Heart left ventricle (tissue), 16 donors: ENCODE data around the gene ZNG1B. TPM values are rescaled to one million over a fixed set of nuclear protein-coding genes. Genes with fewer than 3 reads are reported as not detected.
"Not testable (repeated sequence)": the region's sequence is repeated elsewhere in the genome, so short reads cannot be mapped to it uniquely, and the experiment has no call there.

ENCODE experiments used
- ATAC-seq, 4 donors: fragments of 200-7000 bp; cut with Tn5 transposase; one replicate each; pipeline ENCODE4 v1.9.1; 2020 to 2022; ENCODE audit warnings: moderate library complexity in 4 of 4, mild to moderate bottlenecking in 3 of 4, moderate number of reproducible peaks in 1 of 4
- DNase-seq, 5 donors: peaks; one replicate each; pipeline ENCODE4 v3.0.0-alpha.2; 2020
- H3K27ac ChIP-seq, 12 donors: fragments of 200-600 bp; sonication (generic) in 4 of 12; one replicate each; pipeline versions ENCODE4 v1.5.0 to v1.8.0; 2016 to 2022; ENCODE audit warnings: mild to moderate bottlenecking in 2 of 12
- H3K27me3 ChIP-seq, 9 donors: fragments of 200-600 bp; sonication (generic) in 2 of 9; one replicate each; pipeline versions ENCODE4 v1.5.1 to v1.8.0; 2016 to 2022; ENCODE audit warnings: mild to moderate bottlenecking in 3 of 9
- H3K36me3 ChIP-seq, 9 donors: fragments of 200-600 bp; sonication (generic) in 2 of 9; one replicate each; pipeline versions ENCODE4 v1.5.0 to v1.8.0; 2018 to 2022; ENCODE audit warnings: mild to moderate bottlenecking in 2 of 9
- H3K4me1 ChIP-seq, 12 donors: fragments of 200-600 bp; sonication (generic) in 4 of 12; one replicate each; pipeline versions ENCODE4 v1.5.0 to v1.8.0; 2016 to 2022; ENCODE audit warnings: mild to moderate bottlenecking in 3 of 12
- H3K4me3 ChIP-seq, 12 donors: fragments of 200-600 bp; sonication (generic) in 4 of 12; one replicate each; pipeline versions ENCODE4 v1.5.0 to v1.8.0; 2017 to 2022; ENCODE audit warnings: mild to moderate bottlenecking in 9 of 12, moderate library complexity in 4 of 12
- H3K9me3 ChIP-seq, 12 donors: fragments of 200-600 bp; sonication (generic) in 4 of 12; one replicate each; pipeline versions ENCODE4 v1.5.0 to v1.8.0; 2016 to 2022; ENCODE audit warnings: mild to moderate bottlenecking in 1 of 12
- WGBS, 4 donors: extraction: QIAGEN DNeasy Blood & Tissue Kit in 2 of 4; methylation state at CpG; one replicate each; pipeline versions ENCODE4 v1.1.5 to v1.1.7; 2013 to 2018; 5-methylcytosine and 5-hydroxymethylcytosine counted together
- intact Hi-C, 10 donors: fragments of 100-400 bp; cut with DNase I; formaldehyde crosslinking; loops; one replicate each; pipeline versions ENCODE4 v1.11.1 to v1.14.2; 2022
- polyA plus RNA-seq, 2 donors: library from polyadenylated mRNA; stranded (reverse); fragments of 200-250 nt; gene quantifications; one replicate each; pipeline ENCODE4 v1.2.3, GENCODE V29; 2013
- total RNA-seq, 9 donors: library from RNA; depleted of rRNA in 2 of 9; stranded (reverse); fragments of >200 nt in 2 of 9; fragmentation: NEBNext Ultra II Directional in 3 of 9; extraction: Animal tissue kit (Norgen Biotek cat#: 25700) in 3 of 9; gene quantifications; one replicate each; pipeline versions ENCODE4 v1.1.0 to v1.2.4, GENCODE V29; 2016 to 2023
- donor health status: ischemic (EF 13 %, LVEDD 7.1; RV severe dilation, severe dysfunction).
- donor health status: healthy with polysubstance abuse.
- donor health status: DM: no; HTN: yes; CAD: no.
- donor health status: DM: no; HTN: no; CAD: no.
- donor health status: ischemic (EF 25% LVEDD 6.9; RV normal size, moderate dysfunction).
- donor health status: ischemic (EF 25% LVEDD 5.7; RV mildly dilated, moderate dysfunction).
- donor health status: healthy.
- donor health status: DM: yes; HTN: yes; CAD: no.
- donor health status: ischemic (EF 35%, LVEDD 5.7; RV mildly dilated, moderate dysfunction).
- donor health status: nonischemic (EF 11% LVEDD 7.7; RV severe dilation, severe dysfunction).
- donor health status: DM: yes; HTN: yes; CAD: no.
- donor health status: PGD.
- donor health status: ischemic (EF 29% LVEDD 5.4; RV normal size, mild dysfunction).
- donor health status: nonischemic (EF 23%, LVEDD 6.1; RV moderate dilation, normal function).

Gene ZNG1B
- total and polyA plus RNA-seq, 11 donors = 14.1 to 58.8 (median 31.5) TPM

GRCh38 chr2:113508187-113508586 is 70.7 kb downstream of the ZNG1B start:
- not testable (repeated sequence) for ATAC-seq

GRCh38 chr2:113510913-113511312 is 73.4 kb downstream of the ZNG1B start:
- H3K9me3 ChIP-seq, H3K27ac ChIP-seq, intact Hi-C loops, H3K36me3 ChIP-seq, H3K4me3 ChIP-seq, ATAC-seq, H3K4me1 ChIP-seq, DNase-seq: not testable (repeated sequence)
- 51 to 72% (median 63%) methylated on average over 2 to 3 of the region's 3 CpGs; no CpG with 5 or more reads in 1 of the 4 donors for WGBS, 4 donors
- H3K27me3 ChIP-seq = peaks cover 4 to 35% (median 13%) of the 10 kb centered on the region in 9 donors

More at GRCh38 chr2:113508187-113508586, 70.7 kb downstream of the ZNG1B start:
- WGBS, 4 donors = 33 to 54% (median 39%) methylated on average over 10 to 11 of the region's 11 CpGs
- H3K36me3 ChIP-seq, H3K4me3 ChIP-seq, intact Hi-C loops, H3K9me3 ChIP-seq, DNase-seq, H3K27ac ChIP-seq: not testable (repeated sequence)
- peaks cover 5 to 58% (median 31%) of the 10 kb centered on the region in 9 donors for H3K27me3 ChIP-seq
- H3K4me1 ChIP-seq = peaks cover 0 to 10% (median 3%) of the 10 kb centered on the region in 12 donors

GRCh38 chr2:113511859-113512258 is 74.4 kb downstream of the ZNG1B start:
- 75 to 82% (median 78%) methylated on average over 14 of the region's 14 CpGs for WGBS, 4 donors
- intact Hi-C loops, H3K4me1 ChIP-seq, ATAC-seq, H3K4me3 ChIP-seq, H3K9me3 ChIP-seq, H3K27ac ChIP-seq, H3K36me3 ChIP-seq, DNase-seq: not testable (repeated sequence)
- H3K27me3 ChIP-seq = peaks cover 4 to 28% (median 13%) of the 10 kb centered on the region in 9 donors

- H3K4me3 ChIP-seq, intact Hi-C loops, H3K4me1 ChIP-seq, DNase-seq, H3K27me3 ChIP-seq, H3K36me3 ChIP-seq, H3K9me3 ChIP-seq, H3K27ac ChIP-seq, ATAC-seq: not testable (repeated sequence)
- 69 to 93% (median 87%) methylated on average over 7 to 8 of the region's 8 CpGs for WGBS, 4 donors
Measured at GRCh38 chr2:113515457-113515856, 78.0 kb downstream of the ZNG1B start.

- H3K36me3 ChIP-seq, DNase-seq, intact Hi-C loops, H3K27me3 ChIP-seq, H3K4me3 ChIP-seq, H3K9me3 ChIP-seq, ATAC-seq, H3K27ac ChIP-seq, H3K4me1 ChIP-seq: not testable (repeated sequence)
- 82 to 91% (median 88%) methylated on average over 3 of the region's 3 CpGs for WGBS, 4 donors
Measured at GRCh38 chr2:113515995-113516394, 78.5 kb downstream of the ZNG1B start.

- not testable (repeated sequence) for H3K27me3 ChIP-seq
- WGBS, 4 donors = 60 to 70% methylated on average over 1 of the region's 2 CpGs; no CpG with 5 or more reads in 2 of the 4 donors
Measured at GRCh38 chr2:113517025-113517424, 79.5 kb downstream of the ZNG1B start.

GRCh38 chr2:113520837-113521236 is 83.3 kb downstream of the ZNG1B start:
- intact Hi-C loops, H3K27ac ChIP-seq, H3K4me1 ChIP-seq: not testable (repeated sequence)

More at GRCh38 chr2:113517025-113517424, 79.5 kb downstream of the ZNG1B start:
- H3K4me3 ChIP-seq, H3K4me1 ChIP-seq, H3K27ac ChIP-seq, intact Hi-C loops, H3K36me3 ChIP-seq, DNase-seq, ATAC-seq, H3K9me3 ChIP-seq: not testable (repeated sequence)

GRCh38 chr2:113521492-113521891 is 84.0 kb downstream of the ZNG1B start:
- H3K27ac ChIP-seq, H3K4me1 ChIP-seq, H3K36me3 ChIP-seq, H3K9me3 ChIP-seq, DNase-seq, ATAC-seq, H3K4me3 ChIP-seq, intact Hi-C loops, H3K27me3 ChIP-seq: not testable (repeated sequence)
- WGBS, 4 donors = 69 to 90% (median 78%) methylated on average over 4 to 5 of the region's 5 CpGs

More at GRCh38 chr2:113520837-113521236, 83.3 kb downstream of the ZNG1B start:
- H3K9me3 ChIP-seq, DNase-seq, H3K27me3 ChIP-seq, ATAC-seq, H3K36me3 ChIP-seq, H3K4me3 ChIP-seq: not testable (repeated sequence)
- 80 to 89% (median 84%) methylated on average over 6 of the region's 6 CpGs for WGBS, 4 donors

GRCh38 chr2:113524986-113525385 is 87.5 kb downstream of the ZNG1B start:
- WGBS, 4 donors = 71 to 84% (median 79%) methylated on average over 1 of the region's 1 CpG
- H3K36me3 ChIP-seq, ATAC-seq: not testable (repeated sequence)

More at GRCh38 chr2:113524986-113525385, 87.5 kb downstream of the ZNG1B start:
- H3K27me3 ChIP-seq, H3K27ac ChIP-seq, DNase-seq, intact Hi-C loops, H3K4me3 ChIP-seq, H3K9me3 ChIP-seq, H3K4me1 ChIP-seq: not testable (repeated sequence)
